Measurements from ENCODE around the gene ACP3.

Gene ACP3

DNA sequence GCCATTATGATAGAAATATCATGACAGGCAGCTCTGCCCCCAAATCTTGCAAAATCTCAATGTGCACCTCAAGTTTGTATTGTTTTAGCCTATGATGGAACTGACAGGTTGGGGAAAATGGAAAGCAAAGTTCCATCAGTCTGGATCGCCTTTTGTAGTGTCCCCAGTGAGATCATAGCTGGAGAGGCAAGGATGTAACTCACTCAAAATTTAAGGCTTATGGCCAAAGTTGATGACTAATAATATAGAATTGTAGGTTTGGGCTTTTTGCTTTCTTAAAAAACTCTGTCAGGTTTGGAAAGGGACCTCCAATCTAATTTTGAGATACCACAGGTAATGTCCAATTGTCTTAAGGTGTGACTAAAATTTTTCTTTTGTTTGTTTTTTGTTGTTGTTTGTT is 1.4 kb upstream of the ACP3 start:
- H3K4me3 ChIP-seq (ENCODE audit: low read depth, low read length), result no peak overlapping the region
- TF ChIP-seq, protein P1, sequence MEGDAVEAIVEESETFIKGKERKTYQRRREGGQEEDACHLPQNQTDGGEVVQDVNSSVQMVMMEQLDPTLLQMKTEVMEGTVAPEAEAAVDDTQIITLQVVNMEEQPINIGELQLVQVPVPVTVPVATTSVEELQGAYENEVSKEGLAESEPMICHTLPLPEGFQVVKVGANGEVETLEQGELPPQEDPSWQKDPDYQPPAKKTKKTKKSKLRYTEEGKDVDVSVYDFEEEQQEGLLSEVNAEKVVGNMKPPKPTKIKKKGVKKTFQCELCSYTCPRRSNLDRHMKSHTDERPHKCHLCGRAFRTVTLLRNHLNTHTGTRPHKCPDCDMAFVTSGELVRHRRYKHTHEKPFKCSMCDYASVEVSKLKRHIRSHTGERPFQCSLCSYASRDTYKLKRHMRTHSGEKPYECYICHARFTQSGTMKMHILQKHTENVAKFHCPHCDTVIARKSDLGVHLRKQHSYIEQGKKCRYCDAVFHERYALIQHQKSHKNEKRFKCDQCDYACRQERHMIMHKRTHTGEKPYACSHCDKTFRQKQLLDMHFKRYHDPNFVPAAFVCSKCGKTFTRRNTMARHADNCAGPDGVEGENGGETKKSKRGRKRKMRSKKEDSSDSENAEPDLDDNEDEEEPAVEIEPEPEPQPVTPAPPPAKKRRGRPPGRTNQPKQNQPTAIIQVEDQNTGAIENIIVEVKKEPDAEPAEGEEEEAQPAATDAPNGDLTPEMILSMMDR (conservative IDR thresholded peaks at IDR 0.05; ENCODE audit: low read depth, low read length), result no peak
- DNase-seq (ENCODE audit: low read depth), result peak; percentile 17

DNA sequence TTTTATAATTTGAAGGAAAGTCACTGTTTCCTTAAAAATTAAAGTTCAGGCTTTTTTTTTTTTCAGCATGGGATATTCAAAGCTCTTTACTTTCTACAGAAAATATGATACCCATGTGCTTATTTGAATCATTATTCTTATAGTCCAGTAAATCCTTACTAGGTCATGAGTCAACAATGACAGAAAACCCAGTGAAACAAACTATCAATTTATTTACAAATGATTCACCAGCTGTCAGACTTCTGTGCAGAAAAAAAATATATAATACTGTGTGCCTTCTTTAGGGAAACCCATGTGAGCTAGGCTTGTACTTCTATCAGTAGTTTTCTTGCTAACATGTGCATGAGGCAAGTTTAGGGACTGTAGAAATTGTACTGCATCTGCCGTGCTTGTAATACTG is 1.2 kb downstream of the ACP3 start:
- peak; percentile 38 for DNase-seq (ENCODE audit: low read depth)
- peak overlapping the region; percentile 40 for H3K4me3 ChIP-seq (ENCODE audit: low read depth, low read length)
- TF ChIP-seq, protein P1 (conservative IDR thresholded peaks at IDR 0.05; ENCODE audit: low read depth, low read length), result no peak

DNA sequence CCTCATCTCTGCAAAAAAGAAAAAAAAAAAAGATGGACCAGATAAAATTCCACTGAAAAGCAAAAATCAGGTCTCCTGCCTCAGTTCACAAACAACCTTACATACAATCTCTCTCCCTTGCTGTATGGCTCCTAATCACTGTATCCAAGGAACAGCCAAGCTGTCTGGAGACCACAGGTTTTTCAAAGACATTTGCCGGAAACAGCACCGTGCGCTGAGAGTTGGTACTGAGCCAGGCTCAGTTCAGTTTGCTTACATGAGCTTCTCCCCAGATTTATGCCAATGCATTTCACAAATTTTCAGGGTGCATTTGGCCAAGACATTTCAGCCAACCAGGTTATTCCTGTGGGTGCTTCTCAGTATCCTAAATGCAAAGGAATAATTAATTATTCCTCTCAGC is 4.1 kb downstream of the ACP3 start:
- TF ChIP-seq, protein P1 (conservative IDR thresholded peaks at IDR 0.05; ENCODE audit: low read depth, low read length), result no peak
- DNase-seq (ENCODE audit: low read depth), result peak; percentile 33

GRCh38 chr3:132325103-132325606 is 7.9 kb downstream of the ACP3 start:
- TF ChIP-seq, protein P1 (conservative IDR thresholded peaks at IDR 0.05; ENCODE audit: low read depth, low read length), result no peak
- peak; percentile 33 for DNase-seq (ENCODE audit: low read depth)

More for the DNA sequence above, 4.1 kb downstream of the ACP3 start:
- no peak overlapping the region for H3K4me3 ChIP-seq (ENCODE audit: low read depth, low read length)

DNA sequence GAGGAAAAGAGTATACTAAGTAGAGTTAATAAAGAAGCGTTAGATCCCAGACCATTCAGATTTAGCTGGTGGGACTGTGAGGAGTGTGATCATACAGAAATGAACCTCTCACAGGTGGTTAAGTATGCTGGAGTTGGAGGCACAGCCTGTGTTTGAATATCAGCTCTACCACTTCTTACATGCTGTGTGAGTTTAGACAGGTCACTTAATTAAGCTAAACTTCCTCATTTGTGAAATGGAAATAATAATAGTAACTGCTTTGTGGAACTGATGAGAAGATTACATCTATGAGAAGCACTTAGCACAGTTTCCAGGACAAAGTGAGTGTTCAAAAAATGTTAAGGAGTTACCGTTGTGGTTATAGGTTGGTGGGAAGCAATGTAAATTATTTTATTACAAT is 8.4 kb downstream of the ACP3 start:
- TF ChIP-seq, protein P1 (conservative IDR thresholded peaks at IDR 0.05; ENCODE audit: low read depth, low read length), result no peak
- no peak overlapping the region for H3K4me3 ChIP-seq (ENCODE audit: low read depth, low read length)
- no peak for DNase-seq (ENCODE audit: low read depth)

More at GRCh38 chr3:132325103-132325606, 7.9 kb downstream of the ACP3 start:
- H3K4me3 ChIP-seq (ENCODE audit: low read depth, low read length), result no peak overlapping the region

GRCh38 chr3:132326251-132326650 is 9.0 kb downstream of the ACP3 start:
- no peak overlapping the region for H3K4me3 ChIP-seq (ENCODE audit: low read depth, low read length)
- no peak for DNase-seq (ENCODE audit: low read depth)
- TF ChIP-seq, protein P1 (conservative IDR thresholded peaks at IDR 0.05; ENCODE audit: low read depth, low read length), result no peak

GRCh38 chr3:132332082-132332481 is 14.9 kb downstream of the ACP3 start:
- DNase-seq (ENCODE audit: low read depth), result no peak
- no peak overlapping the region for H3K4me3 ChIP-seq (ENCODE audit: low read depth, low read length)
- TF ChIP-seq, protein P1 (conservative IDR thresholded peaks at IDR 0.05; ENCODE audit: low read depth, low read length), result no peak

All from choroid plexus epithelial cell (primary cell).